Neural progenitor cell (in vitro differentiated cells): Measurements from ENCODE around the gene SNAI1.

ENCODE experiments used
- CTCF ChIP-seq: fragments of 200-600 bp; sonication (generic); IDR thresholded peaks from 2 replicates; pipeline ENCODE4 v1.5.1; 2017; ENCODE audit warnings: antibody characterized with exemption, mild to moderate bottlenecking
- EZH2 ChIP-seq: fragments of 200-600 bp; sonication (generic); IDR thresholded peaks from 2 replicates; pipeline ENCODE4 v1.6.1; 2017; ENCODE audit warnings: antibody characterized with exemption, mild to moderate bottlenecking, moderate library complexity

GRCh38 chr20:49937027-49937929 lies 45.5 kb upstream of the SNAI1 start:
- TF ChIP-seq CTCF: no peak
- no peak for TF ChIP-seq EZH2
